Activated T-helper 17 cell treated with anti-CD3 and anti-CD28 coated beads, Interleukin-2, amount 50 U/mL, for 72 hours (primary cell): ENCODE results near the gene CNR2. TPM values are rescaled to one million over a fixed set of nuclear protein-coding genes. Genes with fewer than 3 reads are reported as not detected.
A peak's percentile ranks its signal among the peaks of the same experiment; 100 is the strongest.
"Not testable (repeated sequence)": the region's sequence is repeated elsewhere in the genome, so short reads cannot be mapped to it uniquely, and the experiment has no call there.

Experiments
- ATAC-seq: fragments of 150-1000 bp; cut with Tn5 transposase; replicated peaks from 2 replicates; pipeline ENCODE4 v1.10.0; 2021; ENCODE audit warnings: mild to moderate bottlenecking, moderate library complexity
- H3K27ac Mint-ChIP-seq: one replicate; pipeline ENCODE4 v1.8.0; 2022; ENCODE audit warnings: mixed read lengths
- H3K27me3 Mint-ChIP-seq: one replicate; pipeline ENCODE4 v1.8.0; 2022; ENCODE audit warnings: mixed read lengths
- H3K36me3 Mint-ChIP-seq: one replicate; pipeline ENCODE4 v1.8.0; 2022; ENCODE audit warnings: low read depth, mild to moderate bottlenecking, mixed read lengths
- H3K4me1 Mint-ChIP-seq: one replicate; pipeline ENCODE4 v1.8.0; 2022; ENCODE audit warnings: mixed read lengths
- H3K4me3 Mint-ChIP-seq: one replicate; pipeline ENCODE4 v1.8.0; 2022; ENCODE audit warnings: mild to moderate bottlenecking, mixed read lengths
- H3K9me3 Mint-ChIP-seq: one replicate; pipeline ENCODE4 v1.8.0; 2022; ENCODE audit warnings: mixed read lengths
- total RNA-seq, 2 donors: library from RNA; stranded (reverse); gene quantifications; one replicate each; pipeline ENCODE4 v1.2.3, GENCODE V29; 2022

The CNR2 gene
- total RNA-seq, 2 donors from 2014 or later: 0.04 to 0.08 TPM

DNA sequence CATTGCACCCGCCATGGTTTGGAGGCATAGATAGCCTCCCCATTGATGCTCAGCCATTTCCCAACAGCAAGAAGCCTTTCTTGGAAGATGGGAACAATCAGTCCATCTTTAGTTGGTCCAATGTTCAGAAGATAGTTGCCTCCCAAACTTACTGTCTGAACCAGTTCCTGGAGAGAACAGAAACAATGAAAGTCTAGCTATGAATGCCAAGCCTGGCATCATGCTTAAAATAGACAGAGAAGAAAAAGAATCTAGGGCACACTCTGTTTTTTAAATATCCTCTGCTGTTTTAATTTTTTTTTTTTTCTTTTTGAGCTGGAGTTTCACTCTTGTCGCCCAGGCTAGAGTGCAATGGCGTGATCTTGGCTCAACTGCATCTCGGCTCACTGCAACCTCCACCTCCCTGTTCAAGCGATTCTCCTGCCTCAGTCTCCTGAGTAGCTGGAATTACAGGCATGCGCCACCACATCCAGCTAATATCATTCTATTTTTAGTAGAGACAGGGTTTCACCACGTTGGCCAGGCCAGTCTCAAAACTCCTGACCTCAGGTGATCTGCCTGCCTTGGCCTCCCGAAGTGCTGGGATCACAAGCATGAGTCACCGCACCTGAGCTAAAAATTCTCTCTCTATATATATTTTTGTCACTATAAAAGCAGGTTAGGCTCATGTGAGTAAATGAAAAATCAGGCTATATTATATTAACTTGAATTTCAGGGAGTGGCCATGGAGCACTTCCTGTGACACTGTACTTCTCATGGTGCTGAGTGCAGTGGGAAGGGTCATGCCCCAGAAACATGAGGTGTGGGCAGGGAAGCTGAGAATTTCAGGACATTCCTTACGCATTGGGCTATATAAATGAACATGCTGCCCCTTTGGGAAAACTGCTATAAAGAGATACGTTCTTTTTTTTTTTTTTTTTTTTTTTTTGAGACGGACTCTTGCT lies 64.2 kb downstream of the CNR2 start:
- ATAC-seq: no peak
- no peaks in the 10 kb centered on the region for H3K4me1 Mint-ChIP-seq
- peaks cover 45% of the 10 kb centered on the region for H3K36me3 Mint-ChIP-seq
- no peak overlapping the region for H3K4me3 Mint-ChIP-seq
- no peak overlapping the region for H3K27ac Mint-ChIP-seq
- H3K9me3 Mint-ChIP-seq: no peaks in the 10 kb centered on the region
- H3K27me3 Mint-ChIP-seq: no peaks in the 10 kb centered on the region

DNA sequence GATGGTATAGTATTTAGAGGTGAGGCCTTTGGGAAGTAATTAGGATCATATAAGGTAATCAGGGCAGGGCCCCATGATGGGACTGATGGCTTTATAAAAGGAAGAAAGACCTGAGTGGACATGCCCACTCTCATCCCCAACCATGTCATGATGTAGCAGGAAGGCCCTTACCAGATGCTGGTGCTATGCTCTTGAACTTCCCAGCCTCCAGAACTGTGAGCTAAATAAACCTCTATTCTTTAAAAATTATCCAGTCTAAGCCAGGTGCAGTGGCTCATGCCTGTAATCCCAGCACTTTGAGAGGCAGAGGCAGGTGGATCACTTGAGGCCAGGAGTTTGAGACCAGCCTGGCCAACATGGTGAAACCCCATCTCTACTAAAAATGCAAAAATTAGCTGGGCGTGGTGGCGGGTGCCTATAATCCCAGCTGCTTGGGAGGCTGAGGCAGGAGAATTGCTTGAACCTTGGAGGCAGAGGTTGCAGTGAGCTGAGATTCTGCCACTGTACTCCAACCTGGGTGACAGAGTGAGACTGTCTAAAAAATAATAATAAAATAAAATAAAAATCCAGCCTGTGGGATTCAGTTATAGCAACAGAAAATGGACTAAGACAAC lies 65.6 kb downstream of the CNR2 start:
- not testable (repeated sequence) for H3K4me1 Mint-ChIP-seq, ATAC-seq, H3K27ac Mint-ChIP-seq, H3K4me3 Mint-ChIP-seq, H3K9me3 Mint-ChIP-seq, H3K27me3 Mint-ChIP-seq
- peaks cover 45% of the 10 kb centered on the region for H3K36me3 Mint-ChIP-seq

DNA sequence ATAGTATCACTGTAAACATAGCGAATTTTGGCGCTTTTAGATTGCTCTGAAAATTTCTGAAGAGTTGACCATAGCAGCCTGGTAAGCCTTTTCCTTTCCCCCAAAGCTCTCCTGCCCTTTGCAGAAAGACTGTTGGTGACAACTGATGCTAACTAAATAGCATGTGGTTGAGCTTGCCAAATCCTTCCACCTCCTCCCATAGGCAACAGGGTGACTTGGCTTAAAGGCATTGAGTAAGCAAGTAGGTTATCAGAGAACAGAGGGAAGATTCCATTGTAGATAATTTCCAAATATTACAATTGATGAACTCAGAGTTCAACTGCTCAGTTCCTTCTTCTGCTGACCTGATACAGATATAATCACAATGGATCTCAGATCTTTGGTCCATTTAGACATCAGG lies 68.0 kb downstream of the CNR2 start:
- Mint-ChIP-seq H3K4me1 (no peaks in the 10 kb centered on the region), H3K27me3 (no peaks in the 10 kb centered on the region), H3K27ac (no peak overlapping the region), H3K36me3 (peaks cover 45% of the 10 kb centered on the region), H3K9me3 (no peaks in the 10 kb centered on the region), H3K4me3 (no peak overlapping the region)
- no peak for ATAC-seq

DNA sequence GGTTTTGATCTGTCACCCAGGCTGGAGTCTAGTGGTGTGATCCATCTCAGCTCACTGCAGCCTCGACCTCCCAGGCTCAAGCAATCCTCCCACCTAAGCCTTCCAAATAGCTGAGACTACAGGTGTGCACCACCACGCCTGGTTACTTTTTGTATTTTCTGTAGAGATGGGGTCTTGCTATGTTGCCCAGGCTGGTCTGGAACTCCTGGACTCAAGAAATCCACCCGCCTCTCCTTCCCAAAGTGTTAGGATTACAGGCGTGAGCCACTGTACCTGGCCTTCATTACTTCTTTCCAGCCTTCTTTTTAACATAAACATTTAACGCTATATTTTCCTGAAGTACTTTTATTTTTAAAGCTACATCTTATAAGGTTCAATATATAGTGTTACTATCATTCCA lies 69.5 kb downstream of the CNR2 start:
- H3K4me1 Mint-ChIP-seq: no peaks in the 10 kb centered on the region
- H3K36me3 Mint-ChIP-seq: peaks cover 40% of the 10 kb centered on the region
- H3K9me3 Mint-ChIP-seq: no peaks in the 10 kb centered on the region
- no peak for ATAC-seq
- H3K4me3 Mint-ChIP-seq: no peak overlapping the region
- no peaks in the 10 kb centered on the region for H3K27me3 Mint-ChIP-seq
- no peak overlapping the region for H3K27ac Mint-ChIP-seq

DNA sequence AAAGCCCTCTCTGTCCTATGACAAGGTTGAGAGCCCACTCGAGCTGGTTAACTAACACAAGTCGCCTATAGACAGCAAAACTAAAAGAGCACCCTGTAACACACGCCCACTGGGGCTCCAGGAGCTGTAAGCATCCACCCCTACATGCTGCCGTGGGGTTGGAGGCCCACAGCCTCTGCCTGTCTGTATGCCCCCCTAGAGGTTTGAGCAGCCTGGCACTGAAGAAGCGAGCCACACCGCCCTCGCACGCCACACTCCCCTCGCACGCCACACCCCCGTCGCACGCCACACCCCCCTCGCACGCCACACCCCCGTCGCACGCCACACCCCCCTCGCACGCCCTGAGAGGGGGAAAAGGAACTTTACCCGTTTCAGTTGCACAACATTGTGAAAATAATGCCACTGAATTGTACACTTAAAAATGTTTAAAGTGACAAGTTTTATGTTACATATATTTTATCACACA lies 74.7 kb downstream of the CNR2 start:
- H3K4me3 Mint-ChIP-seq: peak overlapping the region; percentile 82
- peak; percentile 99 for ATAC-seq
- no peaks in the 10 kb centered on the region for H3K36me3 Mint-ChIP-seq
- H3K9me3 Mint-ChIP-seq: no peaks in the 10 kb centered on the region
- no peak overlapping the region for H3K27ac Mint-ChIP-seq
- peaks cover 10% of the 10 kb centered on the region for H3K27me3 Mint-ChIP-seq
- peaks cover 9% of the 10 kb centered on the region for H3K4me1 Mint-ChIP-seq

DNA sequence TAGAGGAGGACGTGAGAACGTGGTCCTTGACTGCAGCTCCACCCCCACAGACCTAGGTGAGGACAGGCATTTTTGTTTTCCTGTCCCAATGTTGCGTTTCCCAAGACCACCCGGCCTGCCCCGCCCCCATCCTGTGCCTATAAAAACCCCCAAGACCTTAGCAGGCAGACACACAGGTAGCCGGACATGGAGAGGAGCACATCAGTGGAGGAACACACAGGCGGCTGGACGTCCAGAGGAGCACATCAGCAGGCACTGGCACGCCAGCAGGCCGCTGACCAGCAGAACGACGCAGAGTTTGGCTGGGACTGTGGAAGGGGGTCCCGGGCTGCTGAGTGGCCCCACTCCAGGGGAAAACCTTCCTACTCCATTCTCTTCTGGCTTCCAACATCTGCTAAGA lies 75.3 kb downstream of the CNR2 start:
- peak overlapping the region; percentile 82 for H3K4me3 Mint-ChIP-seq
- H3K4me1 Mint-ChIP-seq: peaks cover 9% of the 10 kb centered on the region
- H3K9me3 Mint-ChIP-seq: no peaks in the 10 kb centered on the region
- H3K27me3 Mint-ChIP-seq: peaks cover 10% of the 10 kb centered on the region
- no peaks in the 10 kb centered on the region for H3K36me3 Mint-ChIP-seq
- peak; percentile 8 for ATAC-seq
- H3K27ac Mint-ChIP-seq: no peak overlapping the region

DNA sequence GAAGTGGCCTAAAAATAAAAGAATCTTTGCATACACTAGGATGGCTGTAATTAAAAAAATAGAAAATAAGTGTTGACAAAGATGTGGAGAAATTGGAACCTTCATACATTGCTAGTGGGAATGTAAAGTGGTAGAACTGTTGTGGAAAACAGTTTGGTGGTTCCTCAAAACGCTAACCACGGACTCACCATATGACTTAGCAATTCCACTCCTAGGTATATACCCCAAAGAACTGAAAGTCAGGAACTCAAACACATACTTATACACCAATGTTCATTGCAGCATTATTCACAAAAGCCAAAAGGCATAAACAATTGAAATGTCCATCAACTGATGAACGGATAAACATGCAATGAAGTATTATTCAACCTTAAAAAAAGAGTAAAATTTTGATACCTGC lies 77.1 kb downstream of the CNR2 start:
- peak; percentile 24 for ATAC-seq

DNA sequence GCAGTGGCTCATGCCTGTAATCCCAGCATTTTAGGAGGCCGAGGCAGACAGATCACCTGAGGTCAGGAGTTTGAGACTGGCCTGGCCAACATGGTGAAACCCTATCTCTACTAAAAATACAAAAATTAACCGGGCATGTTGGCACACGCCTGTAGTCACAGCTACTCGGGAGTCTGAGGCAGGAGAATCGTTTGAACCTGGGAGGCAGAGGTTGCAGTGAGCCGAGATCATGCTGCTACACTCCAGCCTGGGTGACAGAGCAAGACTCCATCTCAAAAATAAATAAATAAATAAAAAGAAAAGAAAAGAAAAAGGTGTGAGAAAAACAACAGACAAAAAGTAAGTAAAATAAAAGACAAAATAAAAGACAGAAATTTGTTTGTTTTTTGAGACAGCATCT lies 79.0 kb downstream of the CNR2 start:
- H3K4me3 Mint-ChIP-seq: not testable (repeated sequence)

More for the DNA sequence above, 77.1 kb downstream of the CNR2 start:
- Mint-ChIP-seq H3K36me3 (no peaks in the 10 kb centered on the region), H3K9me3 (no peaks in the 10 kb centered on the region), H3K4me1 (peaks cover 9% of the 10 kb centered on the region), H3K27ac (no peak overlapping the region), H3K27me3 (peaks cover 10% of the 10 kb centered on the region), H3K4me3 (no peak overlapping the region)

DNA sequence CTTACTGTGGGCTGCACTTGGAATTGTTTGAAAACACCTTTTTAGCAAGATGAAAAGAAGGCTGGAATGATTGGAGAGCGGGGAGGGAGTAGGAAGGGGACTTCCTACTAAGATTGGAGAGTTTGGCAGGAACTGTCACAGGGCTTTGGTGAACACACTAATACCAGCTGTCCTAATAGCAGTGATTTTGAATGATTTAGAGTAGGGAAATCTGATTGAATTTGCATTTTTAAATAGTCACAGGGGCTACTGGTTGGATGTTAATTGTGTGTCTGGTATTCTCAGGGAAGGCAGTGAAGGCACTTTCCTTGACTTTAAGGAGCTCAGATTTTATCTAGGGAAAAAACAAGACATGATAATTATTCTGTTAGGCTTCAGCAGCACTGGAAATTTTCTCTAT lies 85.4 kb downstream of the CNR2 start:
- no peak overlapping the region for H3K27ac Mint-ChIP-seq
- peaks cover 20% of the 10 kb centered on the region for H3K36me3 Mint-ChIP-seq
- H3K9me3 Mint-ChIP-seq: no peaks in the 10 kb centered on the region
- ATAC-seq: no peak
- H3K27me3 Mint-ChIP-seq: no peaks in the 10 kb centered on the region
- peaks cover 4% of the 10 kb centered on the region for H3K4me1 Mint-ChIP-seq
- H3K4me3 Mint-ChIP-seq: no peak overlapping the region

More for the DNA sequence above, 79.0 kb downstream of the CNR2 start:
- not testable (repeated sequence) for H3K27me3 Mint-ChIP-seq, ATAC-seq, H3K27ac Mint-ChIP-seq, H3K9me3 Mint-ChIP-seq, H3K4me1 Mint-ChIP-seq, H3K36me3 Mint-ChIP-seq

DNA sequence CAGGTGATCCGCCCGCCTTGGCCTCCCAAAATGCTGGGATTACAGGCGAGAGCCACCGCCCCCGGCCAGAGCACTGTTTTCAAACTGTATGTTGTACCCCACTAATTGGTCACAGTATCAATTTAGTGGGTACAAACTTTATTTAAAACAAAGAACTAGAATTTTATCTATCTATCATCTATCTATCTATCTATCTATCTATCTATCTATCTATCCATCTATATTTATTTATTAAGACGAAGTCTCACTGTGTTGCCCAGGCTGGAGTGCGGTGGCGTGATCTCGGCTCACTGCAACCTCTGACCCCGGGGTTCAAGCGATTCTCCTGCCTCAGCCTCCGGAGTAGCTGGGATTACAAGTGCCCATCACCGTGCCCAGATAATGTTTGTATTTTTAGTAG lies 86.6 kb downstream of the CNR2 start:
- H3K27me3 Mint-ChIP-seq, H3K27ac Mint-ChIP-seq, ATAC-seq, H3K9me3 Mint-ChIP-seq, H3K4me1 Mint-ChIP-seq: not testable (repeated sequence)
- peaks cover 20% of the 10 kb centered on the region for H3K36me3 Mint-ChIP-seq
- peak overlapping the region; percentile 90 for H3K4me3 Mint-ChIP-seq

DNA sequence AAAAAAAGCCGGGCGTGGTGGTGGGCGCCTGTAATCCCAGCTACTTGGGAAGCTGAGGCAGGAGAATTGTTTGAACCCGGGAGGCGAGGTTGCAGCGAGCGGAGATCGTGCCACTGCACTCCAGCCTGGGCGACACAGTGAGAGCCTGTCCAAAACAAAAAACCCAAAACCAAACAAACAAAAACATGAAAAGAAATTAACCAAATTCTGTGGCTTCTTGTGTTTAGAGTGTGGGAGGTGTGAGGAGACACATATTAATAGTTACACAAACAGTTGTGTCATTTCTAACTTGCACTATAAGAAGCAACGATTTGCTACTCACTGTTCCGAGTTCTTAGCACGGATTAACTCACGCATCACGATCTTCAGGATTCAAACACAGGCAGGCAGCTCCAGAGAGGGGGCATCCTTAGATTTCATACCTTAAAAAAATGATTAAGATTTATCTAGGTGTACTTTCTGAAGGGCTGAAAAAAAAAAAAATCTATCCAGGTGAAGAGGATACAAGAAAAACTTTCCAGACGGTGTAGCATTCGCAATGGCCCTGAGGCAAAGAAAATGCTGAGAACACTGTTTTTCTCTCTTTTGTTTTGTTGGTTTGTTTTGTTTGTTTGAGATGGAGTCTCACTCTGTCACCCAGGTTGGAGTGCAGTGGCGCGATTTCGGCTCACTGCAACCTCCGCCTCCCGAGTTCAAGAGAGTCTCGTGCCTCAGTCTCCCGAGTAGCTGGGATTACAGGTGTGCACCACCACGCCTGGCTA lies 87.2 kb downstream of the CNR2 start:
- ATAC-seq: peak; percentile 81
- peaks cover 20% of the 10 kb centered on the region for H3K36me3 Mint-ChIP-seq
- H3K27me3 Mint-ChIP-seq: no peaks in the 10 kb centered on the region
- H3K4me1 Mint-ChIP-seq: peaks cover 10% of the 10 kb centered on the region
- H3K27ac Mint-ChIP-seq: peak overlapping the region; percentile 97
- peak overlapping the region; percentile 90 for H3K4me3 Mint-ChIP-seq
- no peaks in the 10 kb centered on the region for H3K9me3 Mint-ChIP-seq

DNA sequence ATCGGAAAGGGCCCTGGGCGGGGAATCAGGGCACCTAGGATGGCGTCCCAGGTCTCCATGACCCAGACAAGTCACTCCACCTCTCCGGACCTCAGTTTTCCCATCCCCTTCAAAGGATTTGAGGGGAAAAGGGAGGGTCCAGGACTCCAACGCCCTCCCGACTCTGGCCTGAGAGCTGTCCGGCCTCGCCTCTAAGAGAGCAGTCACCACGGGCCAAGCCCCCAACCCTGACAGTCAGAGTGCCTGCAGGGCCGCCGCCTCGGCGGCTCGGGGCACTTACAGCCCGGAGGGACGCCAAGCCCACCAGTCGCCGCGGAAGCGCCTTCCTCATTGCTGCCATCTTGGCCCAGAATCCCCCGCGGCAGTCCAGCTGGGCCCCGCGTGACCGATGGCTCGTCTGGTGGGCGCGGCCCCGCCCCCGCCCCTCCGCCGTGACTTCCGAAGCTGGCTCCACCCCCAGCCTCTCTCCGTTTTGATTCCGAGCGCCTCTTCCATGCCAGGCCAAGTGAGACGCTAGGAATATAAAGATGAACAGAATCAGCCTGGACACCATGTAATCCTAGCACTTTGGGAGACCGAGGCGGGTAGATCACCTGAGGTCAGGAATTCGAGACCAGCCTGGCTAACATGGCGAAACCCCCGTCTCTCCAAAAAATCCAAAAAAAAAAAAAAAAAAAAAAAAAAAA lies 87.9 kb downstream of the CNR2 start, which contains the start of gene HMGCL:
Gene HMGCL (minus strand): TSS at position 354 of the 686 bp plus-strand sequence. CDS start 14 bp downstream, at position 340.
- Mint-ChIP-seq H3K4me1 (peaks cover 10% of the 10 kb centered on the region), H3K27ac (peak within 1 kb of the TSS; percentile 97), H3K27me3 (no peaks in the 10 kb centered on the region), H3K4me3 (peak within 1 kb of the TSS; percentile 90), H3K9me3 (no peaks in the 10 kb centered on the region), H3K36me3 (peaks cover 28% of the 10 kb centered on the region)
- peak; percentile 88 for ATAC-seq

DNA sequence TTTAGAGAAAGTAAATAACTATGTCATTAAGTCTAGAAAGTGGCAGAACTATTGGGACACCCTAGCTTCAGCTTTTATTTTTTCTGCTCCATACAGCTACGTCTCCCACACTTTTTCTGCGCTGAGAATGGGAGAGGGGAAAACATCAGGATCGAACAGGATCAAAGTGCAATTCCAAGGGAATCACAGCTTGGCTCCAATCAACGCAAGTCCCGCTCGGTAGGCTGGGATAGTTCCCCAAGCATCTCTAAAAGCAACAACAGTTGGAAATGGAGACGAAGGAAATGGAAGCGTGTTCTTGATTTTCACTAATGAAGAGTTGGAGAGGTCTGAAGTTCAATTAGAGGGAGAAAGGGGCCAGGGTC lies 88.5 kb downstream of the CNR2 start:
- peak overlapping the region; percentile 90 for H3K4me3 Mint-ChIP-seq
- H3K27ac Mint-ChIP-seq: peak overlapping the region; percentile 97
- H3K9me3 Mint-ChIP-seq: no peaks in the 10 kb centered on the region
- ATAC-seq: no peak
- peaks cover 10% of the 10 kb centered on the region for H3K4me1 Mint-ChIP-seq
- peaks cover 33% of the 10 kb centered on the region for H3K36me3 Mint-ChIP-seq
- no peaks in the 10 kb centered on the region for H3K27me3 Mint-ChIP-seq

DNA sequence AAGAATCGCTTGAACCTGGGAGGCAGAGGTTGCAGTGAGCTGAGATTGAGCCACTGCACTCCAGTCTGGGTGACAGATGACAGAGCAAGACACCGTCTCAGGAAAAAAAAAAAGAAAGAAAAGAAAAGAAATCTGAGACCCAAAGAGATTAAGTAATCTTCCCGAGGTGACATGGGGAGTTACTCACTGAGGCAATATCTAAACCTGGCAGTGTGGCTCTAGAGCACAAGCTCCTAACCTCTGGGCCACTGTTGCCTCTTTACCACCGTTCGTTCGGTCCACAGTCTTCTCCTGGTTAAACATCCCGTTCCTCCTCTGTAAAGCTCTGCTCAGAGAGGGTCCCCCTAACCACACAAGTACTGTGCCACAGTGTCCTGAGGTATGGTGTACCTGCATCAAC lies 89.4 kb downstream of the CNR2 start:
- Mint-ChIP-seq H3K27me3 (no peaks in the 10 kb centered on the region), H3K4me1 (peaks cover 10% of the 10 kb centered on the region), H3K36me3 (peaks cover 37% of the 10 kb centered on the region), H3K9me3 (no peaks in the 10 kb centered on the region), H3K4me3 (peak overlapping the region; percentile 90), H3K27ac (peak overlapping the region; percentile 97)
- ATAC-seq: no peak
